Gastrocnemius medialis (tissue), 4 donors: Measurements from ENCODE around the gene RANGRF. TPM values are rescaled to one million over a fixed set of nuclear protein-coding genes. Genes with fewer than 3 reads are reported as not detected.
A peak's percentile ranks its signal among the peaks of the same experiment; 100 is the strongest.

ENCODE experiments used
- ATAC-seq, 2 donors: fragments of 150-250 bp; one replicate each; pipeline ENCODE4 v1.9.1; 2016
- DNase-seq, 2 donors: peaks; one replicate each; pipeline ENCODE4 v3.0.0-alpha.2; 2019
- H3K27ac ChIP-seq, 4 donors: fragments of 200-600 bp; sonication (generic); 1 replicate in 1 of 4; 2 replicates in 3 of 4; pipeline ENCODE4 v1.5.1; 2016 to 2018; ENCODE audit warnings: mild to moderate bottlenecking in 2 of 4, moderate library complexity in 1 of 4
- H3K27me3 ChIP-seq, 3 donors: fragments of 200-600 bp; sonication (generic) in 2 of 3; 1 replicate in 1 of 3; 2 replicates in 2 of 3; pipeline versions ENCODE4 v1.5.1 to v1.6.0; 2016 to 2019; ENCODE audit warnings: mild to moderate bottlenecking in 1 of 3, moderate library complexity in 1 of 3
- H3K36me3 ChIP-seq, 2 donors: fragments of 200-600 bp; sonication (generic) in 1 of 2; one replicate each; pipeline ENCODE4 v1.5.1; 2017 to 2018
- H3K4me1 ChIP-seq, 2 donors: fragments of 200-600 bp; sonication (generic) in 1 of 2; one replicate each; pipeline ENCODE4 v1.5.1; 2016 to 2017; ENCODE audit warnings: mild to moderate bottlenecking in 2 of 2
- H3K4me3 ChIP-seq, 4 donors: fragments of 200-600 bp; sonication (generic) in 3 of 4; 1 replicate in 1 of 4; 2 replicates in 3 of 4; pipeline ENCODE4 v1.5.1; 2016 to 2019; ENCODE audit warnings: mild to moderate bottlenecking in 2 of 4
- H3K9me3 ChIP-seq, 3 donors: fragments of 200-600 bp; sonication (generic) in 2 of 3; 1 replicate in 1 of 3; 2 replicates in 2 of 3; pipeline ENCODE4 v1.5.1; 2016 to 2019
- POLR2A ChIP-seq, 2 donors: fragments of 450-650 bp; IDR thresholded peaks; one replicate each; pipeline ENCODE4 v1.6.1; 2017; ENCODE audit warnings: antibody characterized with exemption in 2 of 2, mild to moderate bottlenecking in 2 of 2, moderate library complexity in 2 of 2
- in situ Hi-C, 4 donors: fragments of 200-750 bp; cut with MboI; loops; one replicate each; pipeline versions ENCODE4 v1.15.0 to v1.8.0; 2017; ENCODE audit warnings: low sequenced_read_pairs in 4 of 4
- intact Hi-C: fragments of 100-400 bp; cut with DNase I; formaldehyde crosslinking; loops from one replicate; pipeline ENCODE4 v1.15.1; 2023; ENCODE audit warnings: low total_unique reads
- total RNA-seq, 4 donors: library from RNA; depleted of rRNA; stranded (reverse); fragments of >200 nt; gene quantifications; one replicate each; pipeline versions ENCODE4 v1.1.0 to v1.2.3, GENCODE V29; 2016
- TF ChIP-seq, protein P1 (sequence below), 5 experiments: fragments of 450-650 bp in 3 of 5; fragments of 200-600 bp in 2 of 5; sonication (generic) in 2 of 5; IDR thresholded peaks in 4 of 5; conservative IDR thresholded peaks in 1 of 5; 1 replicate in 4 of 5; 2 replicates in 1 of 5; pipeline ENCODE4 v1.5.1; 2016 to 2019; ENCODE audit warnings: antibody characterized with exemption in 5 of 5, mild to moderate bottlenecking in 3 of 5, moderate library complexity in 3 of 5

RANGRF gene, protein sequence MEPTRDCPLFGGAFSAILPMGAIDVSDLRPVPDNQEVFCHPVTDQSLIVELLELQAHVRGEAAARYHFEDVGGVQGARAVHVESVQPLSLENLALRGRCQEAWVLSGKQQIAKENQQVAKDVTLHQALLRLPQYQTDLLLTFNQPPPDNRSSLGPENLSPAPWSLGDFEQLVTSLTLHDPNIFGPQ
- total RNA-seq = 10 to 100 TPM in 3 of 4 donors, 1 to 10 TPM in 1; 6.9 to 21.2 (median 15.4) TPM

DNA sequence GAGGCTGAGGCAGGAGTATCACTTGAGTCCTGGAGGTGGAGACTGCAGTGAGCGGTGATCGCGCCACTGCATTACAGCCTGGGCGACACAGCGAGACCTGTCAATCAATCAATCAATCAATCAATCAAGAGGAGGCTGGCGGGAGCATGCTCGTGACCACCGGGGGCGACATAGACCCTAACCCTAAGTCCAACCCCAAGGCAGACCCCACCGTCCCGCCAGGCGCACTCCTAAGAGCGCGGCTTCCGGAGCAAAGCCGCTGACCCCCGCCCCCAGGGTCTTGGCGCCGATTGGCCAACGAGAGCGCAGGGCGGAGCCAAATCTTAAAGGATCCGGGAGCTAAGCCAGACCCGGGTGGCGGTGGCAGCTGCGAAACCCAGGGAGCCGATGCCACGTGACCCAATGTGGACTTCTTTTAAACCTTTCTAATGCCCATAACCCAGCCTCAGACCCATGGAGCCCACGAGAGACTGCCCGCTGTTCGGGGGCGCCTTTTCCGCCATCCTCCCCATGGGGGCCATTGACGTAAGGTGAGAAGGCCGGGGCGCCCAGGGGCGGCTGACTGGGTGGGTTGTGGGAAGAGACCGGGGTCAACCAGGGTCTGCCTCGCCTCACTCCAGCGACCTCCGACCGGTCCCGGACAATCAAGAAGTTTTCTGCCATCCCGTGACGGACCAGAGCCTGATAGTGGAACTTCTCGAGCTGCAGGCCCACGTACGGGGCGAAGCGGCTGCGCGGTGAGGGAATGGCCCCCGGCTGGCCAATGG is at the start of gene RANGRF:
Gene RANGRF, plus strand, starts transcription at position 335 of the 767 bp plus-strand sequence. Its CDS starts 119 bp downstream, at position 454.
- DNase-seq (peak; percentile 81 to 87), ATAC-seq (peak; percentile 94 to 96)
- Histone ChIP-seq H3K27me3 (no peaks in the 10 kb centered on the region), H3K27ac (peak within 1 kb of the TSS; percentile 89 to 100 (median 100)), H3K36me3 (no peaks in the 10 kb centered on the region), H3K9me3 (no peaks in the 10 kb centered on the region), H3K4me1 (peaks cover 16 to 24% of the 10 kb centered on the region in 2 donors), H3K4me3 (peak within 1 kb of the TSS; percentile 74 to 100 (median 96))
- intact Hi-C loops = loop anchor here (1.0 to 5.0 kb wide), 3 partner anchors 39 to 86 kb away; partner anchors contain the start of gene PFAS
- TF ChIP-seq, protein P1, sequence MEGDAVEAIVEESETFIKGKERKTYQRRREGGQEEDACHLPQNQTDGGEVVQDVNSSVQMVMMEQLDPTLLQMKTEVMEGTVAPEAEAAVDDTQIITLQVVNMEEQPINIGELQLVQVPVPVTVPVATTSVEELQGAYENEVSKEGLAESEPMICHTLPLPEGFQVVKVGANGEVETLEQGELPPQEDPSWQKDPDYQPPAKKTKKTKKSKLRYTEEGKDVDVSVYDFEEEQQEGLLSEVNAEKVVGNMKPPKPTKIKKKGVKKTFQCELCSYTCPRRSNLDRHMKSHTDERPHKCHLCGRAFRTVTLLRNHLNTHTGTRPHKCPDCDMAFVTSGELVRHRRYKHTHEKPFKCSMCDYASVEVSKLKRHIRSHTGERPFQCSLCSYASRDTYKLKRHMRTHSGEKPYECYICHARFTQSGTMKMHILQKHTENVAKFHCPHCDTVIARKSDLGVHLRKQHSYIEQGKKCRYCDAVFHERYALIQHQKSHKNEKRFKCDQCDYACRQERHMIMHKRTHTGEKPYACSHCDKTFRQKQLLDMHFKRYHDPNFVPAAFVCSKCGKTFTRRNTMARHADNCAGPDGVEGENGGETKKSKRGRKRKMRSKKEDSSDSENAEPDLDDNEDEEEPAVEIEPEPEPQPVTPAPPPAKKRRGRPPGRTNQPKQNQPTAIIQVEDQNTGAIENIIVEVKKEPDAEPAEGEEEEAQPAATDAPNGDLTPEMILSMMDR (IDR thresholded peaks at IDR 0.05 in 4 of 5, conservative IDR thresholded peaks at IDR 0.05 in 1 of 5) = no peak
- peak; percentile 59 to 68 for TF ChIP-seq POLR2A (IDR thresholded peaks at IDR 0.05)
- in situ Hi-C loops = loop anchor here in 1 of 4 donors (25.0 kb wide), 1 partner anchor 201 kb away; the partner anchor contains the start of gene ALOX12B

DNA sequence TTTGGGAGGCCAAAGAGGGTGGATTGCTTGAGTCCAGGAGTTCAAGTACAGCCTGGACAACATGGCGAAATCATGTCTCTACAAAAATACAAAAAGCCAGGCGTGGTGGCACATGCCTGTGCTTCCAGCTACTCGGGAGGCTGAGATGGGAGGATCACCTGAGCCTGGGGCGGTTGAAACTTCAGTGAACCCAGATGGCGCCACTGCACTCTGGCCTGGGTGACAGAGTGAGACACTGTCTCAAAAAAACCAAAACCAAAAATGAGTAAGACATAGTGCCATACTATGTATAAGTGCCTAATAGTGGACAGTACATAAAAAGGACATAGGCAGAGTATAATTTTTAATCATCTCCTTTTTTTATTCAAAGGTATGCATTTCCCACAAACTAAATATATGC is 44.6 kb upstream of the RANGRF start:
- Histone ChIP-seq H3K27ac (no peak overlapping the region), H3K9me3 (no peaks in the 10 kb centered on the region), H3K4me3 (no peak overlapping the region), H3K27me3 (no peaks in the 10 kb centered on the region), H3K4me1 (peaks cover 0 to 6% of the 10 kb centered on the region in 2 donors), H3K36me3 (peaks cover 0 to 36% of the 10 kb centered on the region in 2 donors)
- ATAC-seq (no peak), DNase-seq (no peak)
- in situ Hi-C loops = loop anchor here in 1 of 4 donors (10.0 kb wide), 1 partner anchor 51 kb away; the partner anchor contains the start of gene SLC25A35
- intact Hi-C loops = no loop called here
- no peak for TF ChIP-seq POLR2A (IDR thresholded peaks at IDR 0.05)
- TF ChIP-seq, protein P1 (IDR thresholded peaks at IDR 0.05 in 4 of 5, conservative IDR thresholded peaks at IDR 0.05 in 1 of 5) = no peak

DNA sequence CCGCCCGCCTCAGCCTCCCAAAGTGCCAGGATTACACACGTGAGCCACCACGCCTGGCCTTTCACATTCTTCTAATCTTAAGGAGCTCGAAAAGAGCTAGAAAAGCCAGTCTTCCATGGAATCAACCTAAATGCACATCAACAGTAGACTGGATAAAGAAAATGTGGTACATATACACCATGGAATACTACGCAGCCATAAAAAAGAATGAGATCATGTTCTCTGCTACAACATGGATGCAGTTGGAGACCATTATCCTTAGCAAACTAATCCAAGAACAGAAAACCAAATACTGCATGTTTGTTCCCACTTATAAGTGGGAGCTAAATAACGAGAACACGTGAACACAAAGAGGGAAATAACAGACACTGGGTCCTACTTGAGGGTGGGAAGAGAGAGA is 43.7 kb upstream of the RANGRF start:
- Histone ChIP-seq H3K27me3 (no peaks in the 10 kb centered on the region), H3K36me3 (peaks cover 0 to 28% of the 10 kb centered on the region in 2 donors), H3K4me1 (peaks cover 4 to 10% of the 10 kb centered on the region in 2 donors), H3K4me3 (no peak overlapping the region), H3K9me3 (no peaks in the 10 kb centered on the region), H3K27ac (no peak overlapping the region)
- TF ChIP-seq, protein P1 (IDR thresholded peaks at IDR 0.05 in 4 of 5, conservative IDR thresholded peaks at IDR 0.05 in 1 of 5) = no peak
- TF ChIP-seq POLR2A (IDR thresholded peaks at IDR 0.05) = no peak
- intact Hi-C loops = no loop called here
- in situ Hi-C loops = loop anchor here in 1 of 4 donors (10.0 kb wide), 1 partner anchor 50 kb away; the partner anchor contains the start of gene SLC25A35
- DNase-seq (no peak), ATAC-seq (no peak)

DNA sequence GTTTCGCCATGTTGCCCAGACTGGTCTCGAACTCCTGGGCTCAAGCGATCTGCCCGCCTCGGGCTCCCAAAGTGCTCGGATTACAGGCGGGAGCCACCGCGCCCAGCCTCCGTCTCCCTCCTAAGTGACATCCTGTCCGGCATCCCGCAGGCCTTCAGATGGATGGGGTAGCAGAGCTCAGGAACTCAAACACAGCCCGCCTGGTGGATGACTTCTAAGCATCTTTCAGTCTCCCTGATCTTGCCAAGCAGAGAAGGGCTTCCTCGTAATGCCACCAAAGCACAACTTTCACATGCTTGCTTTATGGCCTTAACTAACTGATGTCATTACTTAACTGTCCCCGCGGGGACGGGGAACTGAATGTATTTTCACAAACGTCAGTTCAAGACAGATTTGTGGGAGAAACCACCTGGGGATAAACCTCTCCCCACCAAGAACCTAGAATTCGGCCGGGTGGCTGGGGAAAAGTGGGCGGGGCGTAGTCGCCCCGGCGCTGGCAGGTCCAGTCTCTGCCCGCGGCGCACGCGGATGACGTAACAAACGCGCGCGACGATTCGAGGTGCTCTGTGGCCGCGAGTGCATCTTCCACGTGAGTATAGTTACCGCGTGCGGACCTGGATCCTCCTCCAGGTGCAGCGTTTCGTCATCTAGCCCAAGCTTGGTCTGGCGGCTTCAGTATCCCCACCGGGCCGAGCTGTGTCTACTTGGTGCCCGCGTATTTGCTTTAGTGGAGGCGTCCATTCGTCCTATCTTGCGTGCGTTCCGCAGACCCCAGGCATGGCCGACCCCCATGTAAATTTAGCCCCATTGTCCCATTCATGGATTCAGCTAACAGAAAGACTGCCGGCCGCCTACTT is 39.5 kb upstream of the RANGRF start, which contains the start of gene PFAS:
Gene PFAS, plus strand, starts transcription at position 539 of the 857 bp plus-strand sequence. CDS start 4,649 bp downstream, outside the sequence.
- TF ChIP-seq POLR2A (IDR thresholded peaks at IDR 0.05) = peak; percentile 37 to 63
- TF ChIP-seq, protein P1 (IDR thresholded peaks at IDR 0.05 in 4 of 5, conservative IDR thresholded peaks at IDR 0.05 in 1 of 5) = peak in 2 of 5 experiments; percentile 11 to 33
- Histone ChIP-seq H3K4me3 (peak within 1 kb of the TSS; percentile 82 to 99 (median 92)), H3K36me3 (peaks cover 0 to 11% of the 10 kb centered on the region in 2 donors), H3K4me1 (peaks cover 8 to 13% of the 10 kb centered on the region in 2 donors), H3K27me3 (no peaks in the 10 kb centered on the region), H3K9me3 (no peaks in the 10 kb centered on the region), H3K27ac (peak within 1 kb of the TSS; percentile 96 to 100 (median 98))
- ATAC-seq (peak; percentile 80 to 81), DNase-seq (peak; percentile 89 to 92)
- intact Hi-C loops (loop anchor here (1.0 kb wide), 6 partner anchors 27 to 130 kb away; partner anchors contain the start of genes RANGRF and SLC25A35), in situ Hi-C loops (loop anchor here in 1 of 4 donors (10.0 kb wide), 1 partner anchor 46 kb away; the partner anchor contains the start of gene SLC25A35)
